ENCODE measurements around the gene BNC2. TPM values are rescaled to one million over a fixed set of nuclear protein-coding genes. Genes with fewer than 3 reads are reported as not detected.

The BNC2 gene
- total and polyA plus RNA-seq, 4 donors = 3.1 to 51.2 (median 16.9) TPM

DNA sequence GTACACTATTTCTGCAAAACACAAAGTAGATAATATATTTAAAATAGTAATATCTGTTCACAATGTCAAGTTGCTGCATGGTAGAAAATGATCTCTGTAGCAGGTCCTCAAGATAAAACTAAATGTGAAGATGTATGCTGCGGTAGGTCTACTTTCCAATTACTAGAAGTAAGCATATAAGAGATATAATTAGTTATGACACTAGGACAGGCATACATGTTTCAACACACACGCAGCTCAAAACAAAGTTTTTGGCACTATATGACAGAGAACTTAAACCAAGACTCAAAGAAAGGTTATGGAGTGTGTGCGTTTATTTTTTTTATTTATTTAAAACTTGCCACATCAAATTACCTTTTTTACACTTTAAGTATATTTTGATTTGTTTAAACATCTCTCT is 23.5 kb downstream of the BNC2 start:
- Histone ChIP-seq H3K36me3 (ENCODE audit: control insufficient read depth, insufficient read depth, low read length) (no peaks in the 10 kb centered on the region), H3K4me1 (ENCODE audit: control insufficient read depth, insufficient read depth, low read length) (no peaks in the 10 kb centered on the region), H3K27me3 (ENCODE audit: control insufficient read depth, insufficient read depth, low read length) (no peaks in the 10 kb centered on the region), H3K4me3 (ENCODE audit: low read depth, low read length) (no peak overlapping the region), H3K27ac (ENCODE audit: low read depth, low read length) (no peak overlapping the region), H3K9me3 (ENCODE audit: control insufficient read depth, insufficient read depth, low read length) (no peaks in the 10 kb centered on the region)
- no CpG with 5 or more reads among the region's 3 CpGs for WGBS (ENCODE audit: insufficient coverage)
- no peak for DNase-seq (ENCODE audit: low read depth in 4 of 6, low spot score in 6 of 6)

DNA sequence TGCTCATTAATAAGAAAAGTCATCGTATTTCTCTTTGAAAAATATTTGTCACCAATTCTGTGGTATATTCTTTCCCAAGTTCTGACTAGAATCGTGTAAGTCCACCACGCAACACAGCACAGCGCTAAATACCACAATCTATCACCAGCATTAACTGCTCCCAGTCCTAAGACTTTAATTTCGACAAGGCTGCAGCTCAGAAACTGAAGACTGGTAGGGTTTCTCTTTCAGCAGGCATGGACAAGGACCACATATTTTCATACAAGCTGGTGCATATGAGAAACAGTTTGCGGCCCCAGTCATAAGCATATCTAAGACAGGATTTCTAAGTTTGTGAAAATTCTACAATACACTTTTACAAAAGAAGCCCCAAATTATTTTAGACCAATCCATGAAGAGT is 24.1 kb downstream of the BNC2 start:
- H3K27me3 ChIP-seq (ENCODE audit: control insufficient read depth, insufficient read depth, low read length) = no peaks in the 10 kb centered on the region
- no peak for DNase-seq (ENCODE audit: low read depth in 4 of 6, low spot score in 6 of 6)
- no peak overlapping the region for H3K4me3 ChIP-seq (ENCODE audit: low read depth, low read length)
- no peaks in the 10 kb centered on the region for H3K4me1 ChIP-seq (ENCODE audit: control insufficient read depth, insufficient read depth, low read length)
- WGBS (ENCODE audit: insufficient coverage) = 71% methylated on average over 2 of the region's 6 CpGs
- no peaks in the 10 kb centered on the region for H3K9me3 ChIP-seq (ENCODE audit: control insufficient read depth, insufficient read depth, low read length)
- H3K36me3 ChIP-seq (ENCODE audit: control insufficient read depth, insufficient read depth, low read length) = no peaks in the 10 kb centered on the region
- no peak overlapping the region for H3K27ac ChIP-seq (ENCODE audit: low read depth, low read length)

DNA sequence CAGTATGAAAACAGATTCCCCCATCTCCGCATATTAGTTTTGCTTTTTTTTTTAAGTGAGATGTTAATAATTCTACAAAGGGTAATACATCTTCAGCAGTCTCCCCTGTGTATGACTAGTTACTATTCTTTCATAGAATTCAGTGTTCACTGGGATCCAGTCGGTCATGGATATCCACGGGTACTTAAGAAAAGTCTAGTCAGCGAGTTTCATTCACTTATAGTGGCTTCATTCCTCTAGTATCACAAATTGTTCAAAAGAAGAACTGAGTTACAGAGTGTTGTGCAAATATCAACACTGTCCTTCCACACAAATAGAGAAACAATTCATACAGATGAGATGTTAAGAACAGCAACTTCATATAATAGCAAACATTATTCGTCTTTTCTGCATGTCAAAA is 35.7 kb downstream of the BNC2 start:
- H3K4me1 ChIP-seq (ENCODE audit: control insufficient read depth, insufficient read depth, low read length) = no peaks in the 10 kb centered on the region
- H3K27ac ChIP-seq (ENCODE audit: low read depth, low read length) = no peak overlapping the region
- H3K4me3 ChIP-seq (ENCODE audit: low read depth, low read length) = no peak overlapping the region
- H3K36me3 ChIP-seq (ENCODE audit: control insufficient read depth, insufficient read depth, low read length) = no peaks in the 10 kb centered on the region
- no peaks in the 10 kb centered on the region for H3K9me3 ChIP-seq (ENCODE audit: control insufficient read depth, insufficient read depth, low read length)
- DNase-seq (ENCODE audit: low read depth in 4 of 6, low spot score in 6 of 6) = no peak
- H3K27me3 ChIP-seq (ENCODE audit: control insufficient read depth, insufficient read depth, low read length) = no peaks in the 10 kb centered on the region
- WGBS (ENCODE audit: insufficient coverage) = no CpG with 5 or more reads among the region's 5 CpGs

DNA sequence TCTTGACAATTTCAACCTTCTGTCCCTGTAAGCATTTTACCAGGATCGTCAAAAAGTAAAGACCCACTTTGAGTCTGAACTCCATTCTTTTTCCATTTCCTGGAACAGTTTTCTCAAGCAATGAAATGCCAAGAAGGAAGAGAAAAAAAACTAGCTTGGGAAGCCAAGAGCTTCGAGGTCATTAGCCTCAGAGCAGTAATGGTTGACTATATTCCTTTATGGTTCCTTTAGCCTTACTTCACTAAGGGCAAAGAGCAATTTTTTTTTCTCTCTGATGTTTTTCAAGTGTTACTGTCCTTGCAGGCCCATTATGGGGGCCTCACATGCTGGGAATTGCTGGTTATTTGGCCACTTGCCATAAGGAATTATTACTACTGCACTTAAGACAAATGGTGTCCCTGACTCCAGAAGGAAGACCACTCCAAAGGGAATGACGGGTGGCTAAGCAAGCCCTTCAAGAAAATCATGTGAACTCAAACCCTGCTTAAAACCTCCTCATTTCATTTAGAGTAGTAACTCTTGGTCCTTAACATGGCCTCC is 37.1 kb downstream of the BNC2 start:
- Histone ChIP-seq H3K27ac (ENCODE audit: low read depth, low read length) (no peak overlapping the region), H3K27me3 (ENCODE audit: control insufficient read depth, insufficient read depth, low read length) (no peaks in the 10 kb centered on the region), H3K36me3 (ENCODE audit: control insufficient read depth, insufficient read depth, low read length) (no peaks in the 10 kb centered on the region), H3K9me3 (ENCODE audit: control insufficient read depth, insufficient read depth, low read length) (no peaks in the 10 kb centered on the region), H3K4me1 (ENCODE audit: control insufficient read depth, insufficient read depth, low read length) (peaks cover 4% of the 10 kb centered on the region), H3K4me3 (ENCODE audit: low read depth, low read length) (no peak overlapping the region)
- 100% methylated on average over 1 of the region's 3 CpGs for WGBS (ENCODE audit: insufficient coverage)
- DNase-seq (ENCODE audit: low read depth in 4 of 6, low spot score in 6 of 6) = no peak

DNA sequence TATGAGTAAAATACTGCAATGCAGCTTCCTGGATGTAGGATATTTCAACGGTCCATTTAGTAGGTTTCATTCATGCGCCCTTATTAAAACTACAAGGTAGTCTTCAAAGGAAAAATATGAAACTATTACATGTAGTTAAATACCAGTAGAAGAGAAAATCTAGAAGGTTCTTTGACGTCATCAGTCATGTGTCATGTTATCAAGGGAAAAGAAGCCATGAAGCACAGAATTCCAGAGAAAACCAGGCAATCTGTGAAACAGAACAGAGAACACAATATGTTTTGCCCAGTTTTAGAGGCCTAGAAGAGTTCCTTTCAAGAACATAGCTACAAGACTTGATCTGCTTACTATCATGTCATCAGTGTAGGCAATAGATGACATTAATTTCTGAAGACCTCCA is 38.4 kb downstream of the BNC2 start:
- Histone ChIP-seq H3K27me3 (ENCODE audit: control insufficient read depth, insufficient read depth, low read length) (peaks cover 4% of the 10 kb centered on the region), H3K4me3 (ENCODE audit: low read depth, low read length) (no peak overlapping the region), H3K27ac (ENCODE audit: low read depth, low read length) (no peak overlapping the region), H3K4me1 (ENCODE audit: control insufficient read depth, insufficient read depth, low read length) (peaks cover 4% of the 10 kb centered on the region), H3K36me3 (ENCODE audit: control insufficient read depth, insufficient read depth, low read length) (no peaks in the 10 kb centered on the region), H3K9me3 (ENCODE audit: control insufficient read depth, insufficient read depth, low read length) (no peaks in the 10 kb centered on the region)
- DNase-seq (ENCODE audit: low read depth in 4 of 6, low spot score in 6 of 6) = no peak
- WGBS (ENCODE audit: insufficient coverage) = no CpG with 5 or more reads among the region's 3 CpGs

DNA sequence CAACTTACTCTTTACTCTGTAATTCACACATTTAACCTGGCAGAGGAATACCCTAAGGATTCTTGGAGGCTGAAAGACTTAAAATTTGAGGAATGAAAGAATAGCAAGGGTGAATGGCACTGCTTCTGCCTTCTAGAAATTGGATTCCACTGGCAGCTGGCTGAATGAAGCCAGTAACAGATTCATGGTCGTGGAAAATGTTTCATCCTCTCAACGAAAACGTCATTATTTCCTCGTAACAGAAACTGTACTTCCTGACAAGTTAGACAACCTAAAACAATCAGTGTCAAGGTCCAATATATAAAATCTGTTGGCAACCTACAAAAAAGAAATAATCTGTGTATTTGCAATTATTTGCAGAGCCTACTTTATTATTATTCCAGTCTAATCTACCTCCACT is 39.7 kb downstream of the BNC2 start:
- DNase-seq (ENCODE audit: low read depth in 4 of 6, low spot score in 6 of 6) = no peak
- H3K4me3 ChIP-seq (ENCODE audit: low read depth, low read length) = no peak overlapping the region
- peaks cover 8% of the 10 kb centered on the region for H3K27me3 ChIP-seq (ENCODE audit: control insufficient read depth, insufficient read depth, low read length)
- no peaks in the 10 kb centered on the region for H3K36me3 ChIP-seq (ENCODE audit: control insufficient read depth, insufficient read depth, low read length)
- peaks cover 4% of the 10 kb centered on the region for H3K4me1 ChIP-seq (ENCODE audit: control insufficient read depth, insufficient read depth, low read length)
- WGBS (ENCODE audit: insufficient coverage) = no CpG with 5 or more reads among the region's 4 CpGs
- no peaks in the 10 kb centered on the region for H3K9me3 ChIP-seq (ENCODE audit: control insufficient read depth, insufficient read depth, low read length)
- H3K27ac ChIP-seq (ENCODE audit: low read depth, low read length) = no peak overlapping the region

DNA sequence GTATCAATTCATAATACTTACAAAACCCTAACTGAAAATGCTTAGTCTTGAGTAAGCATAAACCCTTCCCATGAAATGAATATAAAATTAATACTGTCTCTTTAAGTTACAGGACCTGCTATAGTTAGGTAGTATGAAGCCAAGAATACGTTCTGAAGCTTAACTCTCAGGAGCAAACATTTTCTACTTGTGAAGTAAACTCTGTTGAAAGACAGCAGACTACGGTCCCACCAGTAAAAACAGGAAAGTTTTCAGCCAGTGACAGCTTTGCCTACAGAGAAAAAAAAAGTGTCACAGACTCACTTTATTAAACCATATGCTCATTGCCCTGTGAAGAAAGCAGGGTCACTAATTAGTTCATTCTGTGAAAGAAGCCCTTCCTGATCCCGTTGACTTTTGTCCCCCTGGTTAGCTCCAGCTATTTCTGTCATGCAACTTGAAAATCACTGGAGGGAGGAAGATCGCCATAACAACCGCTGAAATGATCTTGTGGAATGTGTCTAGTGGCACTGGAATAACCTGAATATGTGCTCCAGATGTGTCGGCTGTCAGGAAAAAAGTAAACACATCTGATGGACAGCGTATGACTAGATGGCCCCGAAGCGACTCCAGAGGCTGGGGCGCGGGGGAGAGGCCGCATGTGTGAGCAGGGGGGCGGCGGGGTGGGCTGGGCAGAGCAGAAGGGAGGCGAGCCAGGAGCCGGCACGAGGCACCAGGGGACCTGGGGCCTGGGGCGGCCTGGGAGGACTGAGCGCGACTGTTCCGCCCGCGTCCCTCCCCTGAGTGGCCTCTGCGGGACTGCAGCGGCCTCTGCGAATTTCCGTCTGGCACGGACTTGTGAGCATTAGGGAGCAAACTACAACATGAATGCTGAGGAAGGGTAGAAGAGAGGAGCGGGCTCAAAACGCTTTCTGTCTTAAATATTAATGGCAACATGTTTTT is 41.9 kb downstream of the BNC2 start:
- no peaks in the 10 kb centered on the region for H3K9me3 ChIP-seq (ENCODE audit: control insufficient read depth, insufficient read depth, low read length)
- 3% methylated on average over 23 of the region's 30 CpGs for WGBS (ENCODE audit: insufficient coverage)
- H3K4me1 ChIP-seq (ENCODE audit: control insufficient read depth, insufficient read depth, low read length) = peaks cover 4% of the 10 kb centered on the region
- peak in 3 of 6 donors; percentile 23 to 76 (median 56) for DNase-seq (ENCODE audit: low read depth in 4 of 6, low spot score in 6 of 6)
- no peaks in the 10 kb centered on the region for H3K36me3 ChIP-seq (ENCODE audit: control insufficient read depth, insufficient read depth, low read length)
- H3K27ac ChIP-seq (ENCODE audit: low read depth, low read length) = no peak overlapping the region
- peak overlapping the region; percentile 27 for H3K4me3 ChIP-seq (ENCODE audit: low read depth, low read length)
- peaks cover 8% of the 10 kb centered on the region for H3K27me3 ChIP-seq (ENCODE audit: control insufficient read depth, insufficient read depth, low read length)

DNA sequence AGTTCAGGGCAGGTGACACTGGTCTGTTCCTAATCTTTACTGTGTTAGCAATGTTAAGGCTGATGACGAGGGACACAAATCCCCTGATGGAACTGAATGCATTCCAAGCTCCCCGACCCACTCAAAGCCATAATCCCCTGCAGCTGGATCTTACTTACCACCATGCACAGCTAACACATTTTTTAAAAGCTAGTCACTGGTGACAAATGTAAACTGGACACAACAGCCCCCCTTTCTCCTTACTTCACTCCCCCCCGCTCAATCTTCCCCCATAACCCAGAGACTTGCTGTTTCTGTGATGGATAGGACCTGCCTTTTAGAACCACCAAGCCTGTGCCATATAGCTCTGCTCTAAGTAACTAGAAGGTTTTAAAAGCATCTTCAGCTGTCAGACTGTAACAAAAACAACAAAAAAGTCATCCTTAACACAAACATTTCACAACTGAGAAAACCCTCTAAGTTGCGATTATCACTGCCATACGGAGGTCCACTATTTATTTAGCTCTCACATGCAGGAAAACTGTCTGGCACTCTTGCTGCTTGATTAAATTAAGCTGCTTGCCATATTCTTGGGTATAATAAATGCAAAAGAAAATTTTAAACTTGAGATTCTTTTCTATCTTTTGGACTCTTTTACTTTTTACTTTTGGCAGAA is 44.4 kb downstream of the BNC2 start:
- no peak for DNase-seq (ENCODE audit: low read depth in 4 of 6, low spot score in 6 of 6)
- H3K9me3 ChIP-seq (ENCODE audit: control insufficient read depth, insufficient read depth, low read length) = no peaks in the 10 kb centered on the region
- no peaks in the 10 kb centered on the region for H3K36me3 ChIP-seq (ENCODE audit: control insufficient read depth, insufficient read depth, low read length)
- H3K27me3 ChIP-seq (ENCODE audit: control insufficient read depth, insufficient read depth, low read length) = peaks cover 8% of the 10 kb centered on the region
- no peak overlapping the region for H3K27ac ChIP-seq (ENCODE audit: low read depth, low read length)
- H3K4me3 ChIP-seq (ENCODE audit: low read depth, low read length) = no peak overlapping the region
- WGBS (ENCODE audit: insufficient coverage) = 75% methylated on average over 2 of the region's 5 CpGs
- H3K4me1 ChIP-seq (ENCODE audit: control insufficient read depth, insufficient read depth, low read length) = peaks cover 4% of the 10 kb centered on the region

DNA sequence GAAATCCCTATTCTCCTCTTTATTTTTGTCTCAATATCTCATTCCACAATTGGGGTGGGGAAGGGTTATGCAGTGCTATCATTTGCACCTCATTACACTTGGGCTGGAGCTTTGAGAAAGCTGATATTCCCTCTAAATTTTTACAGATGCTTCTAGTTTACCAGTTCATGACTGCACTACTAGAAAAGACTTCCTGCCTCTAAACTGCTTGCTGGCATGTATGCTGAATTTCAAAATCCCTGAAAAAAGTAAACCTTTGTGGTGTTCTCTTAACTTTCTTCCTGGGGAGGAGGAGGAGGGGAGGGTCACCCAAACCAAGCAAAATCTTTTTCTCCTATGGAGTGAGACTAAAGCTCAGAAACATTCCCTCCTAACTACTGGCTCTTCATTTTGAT is 45.1 kb downstream of the BNC2 start:
- Histone ChIP-seq H3K36me3 (ENCODE audit: control insufficient read depth, insufficient read depth, low read length) (no peaks in the 10 kb centered on the region), H3K27me3 (ENCODE audit: control insufficient read depth, insufficient read depth, low read length) (peaks cover 8% of the 10 kb centered on the region), H3K27ac (ENCODE audit: low read depth, low read length) (no peak overlapping the region), H3K4me1 (ENCODE audit: control insufficient read depth, insufficient read depth, low read length) (peaks cover 4% of the 10 kb centered on the region), H3K9me3 (ENCODE audit: control insufficient read depth, insufficient read depth, low read length) (no peaks in the 10 kb centered on the region), H3K4me3 (ENCODE audit: low read depth, low read length) (no peak overlapping the region)
- DNase-seq (ENCODE audit: low read depth in 4 of 6, low spot score in 6 of 6) = no peak

Measured in spinal cord (tissue), 10 donors.